ENCODE results near the gene CADM1.

CADM1 gene

DNA sequence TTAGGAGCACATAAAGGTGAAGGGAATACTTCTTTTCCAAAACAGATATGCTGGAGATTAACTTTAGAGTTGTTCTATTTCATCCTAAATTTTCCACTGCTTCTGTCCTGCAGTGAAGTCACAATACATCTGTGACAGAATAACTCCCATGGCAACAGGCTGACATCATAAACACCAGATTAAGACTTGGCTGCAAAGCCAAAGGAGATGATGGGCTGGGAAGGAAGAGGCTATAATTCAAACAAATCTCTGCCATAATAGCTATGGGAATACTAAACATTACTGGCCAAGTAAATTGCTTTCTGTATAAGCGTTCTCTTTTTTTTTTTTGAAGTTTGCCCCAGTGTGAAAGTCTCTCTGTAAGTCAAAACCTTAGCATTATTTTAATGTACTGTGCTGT, 107.7 kb downstream of the CADM1 start:
- DNase-seq, result no peak

DNA sequence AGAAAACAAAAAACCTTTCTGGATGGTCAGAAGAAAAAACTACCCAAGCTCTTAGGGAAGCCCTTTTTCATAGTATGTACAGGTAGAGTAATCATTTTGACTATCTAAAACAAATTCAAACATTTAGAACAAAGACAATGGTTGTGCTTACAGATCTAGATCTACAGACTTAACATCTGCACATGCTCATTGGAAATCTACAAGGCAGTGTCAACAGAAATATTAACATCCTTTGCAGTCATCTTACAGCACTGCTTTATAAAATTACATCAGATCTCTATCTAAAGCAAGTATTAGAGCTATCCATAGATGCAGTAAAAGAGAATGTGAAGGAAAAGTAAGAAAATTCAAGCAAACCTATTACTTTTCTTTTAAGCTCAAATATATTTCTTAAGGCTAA, 110.3 kb downstream of the CADM1 start:
- peak; percentile 27 for DNase-seq

- DNase-seq, result no peak
Observed at GRCh38 chr11:115391598-115391997, 112.6 kb downstream of the CADM1 start.

DNA sequence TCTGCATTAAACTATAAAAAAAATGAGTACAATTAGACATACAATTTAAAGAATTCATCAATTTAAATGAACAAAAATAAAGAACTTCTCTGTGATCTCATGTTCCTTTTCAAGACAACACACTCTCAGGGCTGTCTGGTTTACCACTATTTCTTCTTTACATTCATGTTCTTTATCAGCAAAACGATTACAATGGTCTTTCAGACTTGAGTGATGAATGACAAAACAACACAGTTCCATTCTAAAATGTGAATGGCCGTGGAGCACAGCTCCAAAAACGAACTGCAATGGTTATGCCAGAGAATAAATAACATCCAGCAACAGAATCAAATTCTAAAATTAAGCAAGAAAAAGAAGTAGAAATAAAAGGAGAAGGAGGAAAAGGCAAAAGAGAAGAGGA, 113.1 kb downstream of the CADM1 start:
- no peak for DNase-seq

GRCh38 chr11:115390441-115390840, 113.8 kb downstream of the CADM1 start:
- DNase-seq, result no peak

GRCh38 chr11:115389790-115390189, 114.4 kb downstream of the CADM1 start:
- DNase-seq, result no peak

GRCh38 chr11:115385226-115385625, 119.0 kb downstream of the CADM1 start:
- peak; percentile 53 for DNase-seq

- no peak for DNase-seq
Observed at GRCh38 chr11:115384236-115384635, 120.0 kb downstream of the CADM1 start.

DNA sequence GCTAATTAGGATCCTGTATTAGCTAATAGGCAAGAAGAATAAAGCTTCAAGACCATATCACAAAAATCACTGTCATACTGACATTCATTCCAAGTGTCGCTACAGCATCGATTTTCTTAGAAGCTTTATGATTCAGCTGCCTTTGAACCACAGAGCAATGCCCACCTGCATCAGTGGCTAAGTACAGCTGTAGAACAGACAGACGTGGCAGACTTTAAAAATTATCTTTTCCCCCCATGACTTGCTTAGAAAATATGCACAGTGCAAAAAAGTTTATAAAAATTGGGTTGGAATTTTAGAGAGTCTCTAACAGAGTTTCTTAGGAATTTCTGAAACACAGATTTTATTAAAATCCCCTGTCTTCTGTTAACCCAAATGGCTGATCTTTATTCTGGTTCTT, 120.8 kb downstream of the CADM1 start:
- DNase-seq, result peak; percentile 44

GRCh38 chr11:115379528-115379927, 124.7 kb downstream of the CADM1 start:
- DNase-seq, result no peak

DNA sequence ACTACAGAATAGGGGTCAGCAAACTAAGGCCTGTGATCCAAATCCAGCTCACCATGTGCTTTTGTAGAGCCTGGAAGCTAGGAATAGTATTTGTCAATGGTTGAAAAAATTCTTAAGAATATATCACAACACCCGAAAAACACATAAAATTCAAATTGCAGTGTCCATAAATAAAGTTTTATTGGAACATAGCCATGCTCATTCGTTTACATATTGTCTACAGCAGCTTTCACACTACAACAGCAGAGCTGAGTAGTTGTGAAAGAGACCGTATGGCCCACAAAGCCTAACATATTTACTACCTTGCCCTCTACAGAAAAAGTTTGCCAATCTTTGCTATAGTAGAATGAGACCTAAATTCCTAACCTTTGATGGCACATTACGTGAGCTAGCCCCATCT, 125.7 kb downstream of the CADM1 start:
- no peak for DNase-seq

DNA sequence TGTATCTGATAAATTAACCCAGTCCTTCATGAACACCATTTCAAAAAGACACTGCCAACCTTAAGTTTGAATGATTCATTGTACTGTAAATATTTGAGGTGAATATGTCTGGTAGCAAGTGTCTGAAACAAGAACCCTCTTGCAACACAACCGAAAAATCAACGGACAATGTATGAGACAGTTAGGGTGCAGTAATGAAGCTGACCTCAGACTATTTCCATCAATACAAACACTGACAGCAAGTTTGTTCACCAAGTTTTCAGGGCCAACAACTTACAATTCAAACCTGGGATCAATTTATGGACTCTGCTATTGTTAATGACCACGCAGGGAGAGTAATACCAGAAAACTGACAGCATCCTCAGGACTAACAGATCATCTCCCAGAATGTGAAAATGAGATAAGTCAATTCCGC, 126.3 kb downstream of the CADM1 start:
- DNase-seq, result peak; percentile 63

DNA sequence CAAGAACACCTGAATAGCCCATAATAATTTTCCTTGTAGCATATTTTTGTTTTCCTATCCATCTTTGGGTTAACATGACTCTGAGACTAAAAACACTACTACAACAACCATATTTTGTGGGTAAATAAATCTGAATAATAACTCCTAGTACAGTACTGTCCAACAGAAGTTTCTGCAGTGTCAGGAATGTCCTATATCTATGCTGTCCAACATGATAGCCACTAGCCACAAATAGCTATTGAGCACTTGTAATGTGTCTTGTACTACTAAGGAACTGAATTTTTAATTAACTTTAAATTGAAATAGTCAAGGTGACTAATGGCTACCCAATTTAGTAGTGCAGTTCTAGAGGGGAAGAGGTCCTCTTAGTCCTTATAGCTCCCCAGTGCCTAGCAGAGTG, 135.6 kb downstream of the CADM1 start:
- no peak for DNase-seq

DNA sequence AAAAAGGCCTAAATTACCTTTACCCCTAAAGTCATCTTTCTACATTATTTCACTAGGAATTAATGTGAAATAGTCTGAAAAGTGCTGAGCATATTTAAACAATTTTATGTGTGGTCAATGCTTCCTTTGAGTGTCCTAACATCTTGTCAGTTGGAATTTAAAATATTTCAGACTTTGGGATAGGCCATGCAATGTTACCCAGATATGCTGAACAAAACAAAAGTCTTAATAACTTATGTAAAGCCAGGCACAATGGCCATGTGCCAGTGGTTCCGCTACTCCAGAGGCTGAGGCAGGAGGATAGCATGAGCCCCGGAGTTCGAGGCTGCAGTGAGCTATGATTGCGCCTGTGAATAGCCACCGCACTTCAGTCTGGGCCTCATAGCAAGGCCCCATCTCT, 137.4 kb downstream of the CADM1 start:
- peak; percentile 67 for DNase-seq

- DNase-seq, result no peak
Observed at GRCh38 chr11:115365907-115366306, 138.3 kb downstream of the CADM1 start.

DNA sequence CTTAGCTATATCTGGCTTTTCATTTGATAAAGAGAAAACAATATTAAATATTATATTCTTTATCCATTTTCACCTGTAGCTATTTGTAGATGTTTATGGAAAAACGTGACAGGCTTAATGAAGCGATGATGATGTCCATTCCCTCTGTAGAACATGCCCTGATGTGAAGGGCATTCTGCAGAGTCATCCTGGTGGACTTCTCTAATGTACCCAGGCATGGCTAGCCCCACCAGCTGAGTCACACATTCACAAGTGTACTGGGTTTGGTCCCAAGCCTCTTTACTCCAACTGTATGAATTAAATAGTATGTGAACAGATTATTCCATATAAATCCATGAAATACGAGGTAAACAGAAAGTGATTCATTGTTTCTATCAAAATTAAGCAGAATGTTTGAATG, 139.3 kb downstream of the CADM1 start:
- no peak for DNase-seq

DNA sequence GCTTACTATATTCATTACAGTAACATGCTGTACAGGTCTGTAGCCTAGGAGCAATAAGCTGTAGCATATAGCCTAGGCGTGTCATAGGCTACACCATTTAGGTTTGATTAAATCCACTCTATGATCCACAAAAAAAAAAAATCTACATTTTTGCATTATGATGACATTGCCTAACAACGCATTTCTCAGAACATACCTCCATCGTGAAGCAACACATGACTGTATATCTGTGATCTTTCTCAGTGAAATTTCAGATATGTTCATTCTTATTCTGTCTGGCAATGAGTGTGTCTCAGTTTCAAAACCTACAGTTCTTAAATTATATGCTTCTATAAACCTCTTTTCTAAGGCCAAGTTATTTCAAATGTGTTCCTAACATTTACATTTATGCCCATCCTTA, 140.3 kb downstream of the CADM1 start:
- DNase-seq, result peak; percentile 56

GRCh38 chr11:115363426-115363825, 140.8 kb downstream of the CADM1 start:
- no peak for DNase-seq

- DNase-seq, result no peak
Observed at GRCh38 chr11:115362997-115363396, 141.2 kb downstream of the CADM1 start.

- no peak for DNase-seq
Observed at GRCh38 chr11:115361025-115361424, 143.2 kb downstream of the CADM1 start.

DNA sequence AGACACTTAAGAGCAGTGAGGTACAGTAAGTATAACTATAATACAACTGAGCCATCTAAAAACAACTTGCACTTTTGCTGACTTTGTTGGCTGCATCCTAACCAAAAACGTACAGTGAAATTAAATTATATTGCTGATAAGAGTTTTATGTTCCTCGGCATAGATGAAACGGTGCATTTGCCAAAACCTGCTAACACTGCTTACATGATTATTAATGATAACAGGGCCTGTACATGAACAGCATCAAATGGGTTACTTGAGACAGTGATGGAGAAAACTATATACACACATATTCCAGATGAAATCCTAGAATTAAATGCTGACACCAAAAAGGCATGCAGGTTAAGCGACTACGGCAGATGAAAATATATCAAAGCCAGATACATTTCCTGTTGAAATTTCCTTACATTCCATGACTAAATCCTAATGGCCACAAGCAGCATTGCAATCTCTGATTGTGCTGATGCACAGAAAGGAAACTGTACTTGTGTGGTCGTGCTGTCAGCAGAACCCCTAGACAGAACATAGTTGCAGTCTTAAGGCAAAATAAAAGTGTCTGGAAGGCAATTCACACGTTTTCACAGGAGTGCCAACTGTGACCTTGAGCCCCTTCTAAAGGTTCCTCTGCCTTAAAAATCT, 143.9 kb downstream of the CADM1 start:
- peak; percentile 65 for DNase-seq

DNA sequence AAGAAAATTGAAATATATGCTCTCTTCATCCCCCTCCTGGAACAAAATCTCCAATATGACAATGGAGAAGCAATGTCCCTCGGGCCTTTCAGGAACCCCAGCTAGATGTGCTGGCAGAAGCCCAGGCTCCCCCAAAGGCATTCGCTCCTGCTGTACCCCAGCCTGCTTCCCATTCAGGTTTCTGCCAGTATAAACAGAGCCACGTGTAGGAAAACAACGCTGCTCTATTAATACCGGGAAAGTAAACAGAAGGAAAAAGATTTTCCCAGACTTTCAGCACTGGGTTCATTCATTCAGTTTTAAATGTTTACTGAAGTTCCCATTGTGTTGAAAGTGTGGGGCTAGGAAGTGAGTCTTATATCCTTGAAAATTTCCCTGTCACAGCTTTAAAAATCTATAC, 147.1 kb downstream of the CADM1 start:
- no peak for DNase-seq

DNA sequence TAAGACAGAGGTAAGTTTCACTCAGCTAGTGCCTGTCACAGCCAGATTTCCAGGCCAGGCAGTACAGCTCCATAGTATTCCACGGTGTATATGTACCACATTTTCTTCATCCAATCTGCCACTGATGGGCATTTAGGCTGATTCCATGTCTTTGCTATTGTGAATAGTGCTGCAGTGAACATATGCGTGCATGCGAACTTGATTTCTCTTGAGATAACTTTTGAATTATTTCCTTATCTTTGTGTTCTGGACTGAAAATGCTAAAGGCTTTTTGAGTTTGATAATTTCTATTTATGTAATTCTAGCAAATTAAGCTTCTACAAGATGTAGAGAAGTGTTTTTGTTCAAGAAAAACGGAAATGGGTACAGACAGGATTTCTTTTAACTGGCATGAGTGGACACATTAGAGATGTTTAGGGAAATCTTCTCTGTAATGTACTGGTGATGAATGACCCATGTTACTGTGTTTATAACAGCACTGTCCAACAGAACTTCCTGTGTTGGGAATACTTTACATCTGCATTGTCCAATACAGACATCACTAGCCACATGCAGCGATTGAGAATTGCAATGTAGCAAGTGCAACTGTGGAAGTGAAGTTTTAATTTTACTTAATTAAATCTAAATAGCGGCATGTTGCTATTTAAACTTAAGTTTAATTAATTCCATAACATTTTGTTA, 151.3 kb downstream of the CADM1 start:
- no peak for DNase-seq

DNA sequence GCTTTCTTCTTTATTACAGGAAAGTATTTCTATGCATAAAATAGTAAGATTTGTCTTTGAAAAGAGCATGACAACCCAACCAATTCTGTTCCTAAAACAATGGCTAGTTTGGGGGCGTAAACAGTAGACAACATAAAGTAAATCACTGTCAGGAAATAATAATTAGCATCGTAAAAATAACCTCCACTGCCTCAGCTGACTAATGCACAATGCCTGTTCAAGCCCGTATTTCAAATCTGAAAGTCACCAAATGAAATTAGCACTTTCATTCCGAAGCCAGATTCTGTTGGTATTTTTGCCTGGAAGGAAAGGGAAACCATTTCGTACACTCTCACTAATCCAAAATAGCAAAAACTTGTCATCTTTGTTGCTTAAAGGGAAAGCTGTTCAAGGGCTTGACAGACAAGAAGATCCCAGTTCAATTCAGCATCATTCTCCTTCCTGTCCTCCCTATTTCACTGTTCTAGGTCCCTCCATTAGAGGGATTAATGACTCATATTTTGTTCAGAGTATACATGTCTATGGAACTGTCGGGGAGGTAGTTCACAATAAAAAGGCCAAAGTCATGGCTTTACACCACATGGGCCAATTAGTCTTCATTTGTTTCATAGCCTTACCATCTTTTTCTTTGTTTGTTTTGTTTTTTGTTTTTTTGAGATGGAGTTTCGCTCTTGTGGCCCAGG, 154.7 kb downstream of the CADM1 start:
- no peak for DNase-seq
